HEK293 (cell line): Measurements from ENCODE around the gene PFN2.

Experiments used
- CTCF ChIA-PET: fragments of 350-600 bp; formaldehyde crosslinking; extraction: SDS; loops from one replicate; lab custom pipeline; 2021; ENCODE audit warnings: antibody characterized with exemption; lab: Yijun Ruan, JAX
- POLR2A ChIA-PET: fragments of 300-600 bp; formaldehyde crosslinking; extraction: SDS; loops from one replicate; lab custom pipeline; 2020; ENCODE audit warnings: antibody characterized with exemption, inconsistent platforms; lab: Yijun Ruan, JAX
- H3K27ac ChIP-seq: fragments of 200-500 bp; sonication (Bioruptor generic); 2 replicates; pipeline ENCODE4 v1.5.1; 2014; ENCODE audit warnings: low read depth, low read length, control low read depth, inconsistent platforms; ENCODE audit errors: extremely low read depth
- H3K36me3 ChIP-seq, 2 experiments: fragments of 200-500 bp in 1 of 2; sonication (Bioruptor generic) in 1 of 2; 1 replicate in 1 of 2; 2 replicates in 1 of 2; pipeline ENCODE4 v1.5.1; 2014 to 2017; ENCODE audit warnings: inconsistent platforms in 2 of 2, low read length in 2 of 2; ENCODE audit not compliant: control insufficient read depth in 2 of 2, insufficient read depth in 1 of 2
- H3K4me1 ChIP-seq: fragments of 200-500 bp; sonication (Bioruptor generic); 2 replicates; pipeline ENCODE4 v1.5.1; 2014; ENCODE audit warnings: mild to moderate bottlenecking, low read length, inconsistent platforms; ENCODE audit not compliant: control insufficient read depth, insufficient read depth
- H3K4me3 ChIP-seq: 2 replicates; pipeline ENCODE4 v1.5.1; 2011; ENCODE audit warnings: low read depth, mild to moderate bottlenecking, control low read depth, low read length, moderate library complexity
- H3K9me3 ChIP-seq: fragments of 200-500 bp; sonication (Bioruptor generic); 2 replicates; pipeline ENCODE4 v1.5.1; 2014; ENCODE audit warnings: low read depth, low read length, inconsistent platforms; ENCODE audit not compliant: control insufficient read depth, insufficient read depth
- CTCF ChIP-seq: fragments of 450-650 bp; formaldehyde crosslinking; IDR thresholded peaks from 2 replicates; pipeline ENCODE4 v1.5.1; 2016; ENCODE audit warnings: missing biosample characterization, missing genetic modification characterization
- GFI1B ChIP-seq: fragments of 450-650 bp; formaldehyde crosslinking; IDR thresholded peaks from 2 replicates; pipeline ENCODE4 v1.5.1; 2016; ENCODE audit warnings: missing biosample characterization, missing genetic modification characterization
- GLI2 ChIP-seq: fragments of 450-650 bp; formaldehyde crosslinking; IDR thresholded peaks from 2 replicates; pipeline ENCODE4; 2017; ENCODE audit warnings: missing biosample characterization, missing genetic modification characterization, low read depth, borderline replicate concordance
- HIC1 ChIP-seq: fragments of 450-650 bp; formaldehyde crosslinking; IDR thresholded peaks from 2 replicates; pipeline ENCODE4 v1.5.1; 2016; ENCODE audit warnings: missing biosample characterization, missing genetic modification characterization
- MZF1 ChIP-seq: fragments of 450-650 bp; formaldehyde crosslinking; IDR thresholded peaks from 2 replicates; pipeline ENCODE4 v1.5.1; 2017; ENCODE audit warnings: missing biosample characterization, missing genetic modification characterization, borderline replicate concordance
- PRDM10 ChIP-seq: fragments of 450-650 bp; formaldehyde crosslinking; IDR thresholded peaks from 2 replicates; pipeline ENCODE4 v1.5.1; 2016; ENCODE audit warnings: missing biosample characterization, missing genetic modification characterization
- SP2 ChIP-seq: fragments of 450-650 bp; formaldehyde crosslinking; IDR thresholded peaks from 2 replicates; pipeline ENCODE4 v1.5.1; 2016; ENCODE audit warnings: missing biosample characterization, missing genetic modification characterization
- ZBTB26 ChIP-seq: fragments of 450-650 bp; formaldehyde crosslinking; optimal IDR thresholded peaks from 2 replicates; pipeline ENCODE3; 2016; ENCODE audit warnings: missing biosample characterization, mild to moderate bottlenecking, missing genetic modification characterization
- ZBTB49 ChIP-seq: fragments of 450-650 bp; formaldehyde crosslinking; IDR thresholded peaks from 2 replicates; pipeline ENCODE4 v1.5.1; 2016; ENCODE audit warnings: missing biosample characterization, missing genetic modification characterization, low read depth
- ZFP41 ChIP-seq: fragments of 450-650 bp; formaldehyde crosslinking; IDR thresholded peaks from 2 replicates; pipeline ENCODE4 v1.5.1; 2016; ENCODE audit warnings: missing biosample characterization, missing genetic modification characterization, borderline replicate concordance
- ZFP69B ChIP-seq: fragments of 450-650 bp; formaldehyde crosslinking; IDR thresholded peaks from 2 replicates; pipeline ENCODE4 v1.5.1; 2016; ENCODE audit warnings: missing biosample characterization, missing genetic modification characterization
- ZNF121 ChIP-seq: fragments of 450-650 bp; formaldehyde crosslinking; IDR thresholded peaks from 2 replicates; pipeline ENCODE4 v1.5.1; 2016; ENCODE audit warnings: missing biosample characterization, missing genetic modification characterization
- ZNF133 ChIP-seq: fragments of 450-650 bp; formaldehyde crosslinking; IDR thresholded peaks from 2 replicates; pipeline ENCODE4 v1.5.1; 2016; ENCODE audit warnings: missing biosample characterization, missing genetic modification characterization
- ZNF23 ChIP-seq: fragments of 450-650 bp; formaldehyde crosslinking; IDR thresholded peaks from 2 replicates; pipeline ENCODE4 v1.5.1; 2016; ENCODE audit warnings: missing biosample characterization, missing genetic modification characterization, borderline replicate concordance
- ZNF248 ChIP-seq: fragments of 450-650 bp; formaldehyde crosslinking; IDR thresholded peaks from 2 replicates; pipeline ENCODE4 v1.5.1; 2017; ENCODE audit warnings: missing biosample characterization, missing genetic modification characterization
- ZNF266 ChIP-seq: fragments of 450-650 bp; formaldehyde crosslinking; IDR thresholded peaks from 2 replicates; pipeline ENCODE4 v1.5.1; 2016; ENCODE audit warnings: missing biosample characterization, missing genetic modification characterization, low read depth
- ZNF416 ChIP-seq: fragments of 450-650 bp; formaldehyde crosslinking; IDR thresholded peaks from 2 replicates; pipeline ENCODE4 v1.5.1; 2016; ENCODE audit warnings: missing biosample characterization, missing genetic modification characterization
- ZNF549 ChIP-seq: fragments of 450-650 bp; IDR thresholded peaks from 2 replicates; pipeline ENCODE4 v1.5.1; 2018; ENCODE audit warnings: missing biosample characterization, missing genetic modification characterization, mild to moderate bottlenecking, inconsistent platforms, moderate library complexity
- ZNF621 ChIP-seq: fragments of 450-650 bp; formaldehyde crosslinking; IDR thresholded peaks from 2 replicates; pipeline ENCODE4 v1.5.1; 2017; ENCODE audit warnings: missing biosample characterization, missing genetic modification characterization
- ZNF654 ChIP-seq: fragments of 450-650 bp; formaldehyde crosslinking; IDR thresholded peaks from 2 replicates; pipeline ENCODE4 v1.5.1; 2016; ENCODE audit warnings: low read depth, missing biosample characterization, missing genetic modification characterization
- ZNF677 ChIP-seq: fragments of 450-650 bp; IDR thresholded peaks from 2 replicates; pipeline ENCODE4 v1.5.0; 2018; ENCODE audit warnings: missing biosample characterization, mild to moderate bottlenecking, missing genetic modification characterization, moderate library complexity
- ZNF701 ChIP-seq: fragments of 450-650 bp; formaldehyde crosslinking; IDR thresholded peaks from 2 replicates; pipeline ENCODE4 v1.5.1; 2016; ENCODE audit warnings: missing biosample characterization, missing genetic modification characterization
- ZNF768 ChIP-seq: fragments of 450-650 bp; formaldehyde crosslinking; IDR thresholded peaks from 2 replicates; pipeline ENCODE4 v1.5.1; 2018; ENCODE audit warnings: missing biosample characterization, mild to moderate bottlenecking, missing genetic modification characterization
- ZNF791 ChIP-seq: fragments of 450-650 bp; formaldehyde crosslinking; IDR thresholded peaks from 2 replicates; pipeline ENCODE4 v1.5.1; 2016; ENCODE audit warnings: missing biosample characterization, missing genetic modification characterization
- ZXDB ChIP-seq: fragments of 450-650 bp; formaldehyde crosslinking; IDR thresholded peaks from 2 replicates; pipeline ENCODE4 v1.5.1; 2016; ENCODE audit warnings: missing biosample characterization, missing genetic modification characterization

The PFN2 gene

GRCh38 chr3:149936812-149937230 lies 33.9 kb downstream of the PFN2 start (continued):
- TF ChIP-seq ZBTB49 (tag by site-specific recombination) (no peak), ZNF248 (tag by site-specific recombination) (no peak), ZNF121 (no peak), CTCF (tag by site-specific recombination) (peak; percentile 66), ZNF416 (tag by site-specific recombination) (no peak), ZNF791 (no peak), MZF1 (tag by site-specific recombination) (peak; percentile 96), ZNF133 (tag by site-specific recombination) (no peak), ZNF654 (tag by site-specific recombination) (peak; percentile 74), ZFP69B (no peak), GFI1B (no peak), ZNF768 (no peak), GLI2 (tag by site-specific recombination) (no peak), PRDM10 (no peak), ZNF549 (tag by site-specific recombination) (no peak)
- TF ChIP-seq, all 188 proteins: peak for 4

GRCh38 chr3:149934524-149934923 lies 36.2 kb downstream of the PFN2 start:
- Histone ChIP-seq H3K27ac (no peak overlapping the region), H3K9me3 (no peaks in the 10 kb centered on the region), H3K4me1 (no peaks in the 10 kb centered on the region), H3K36me3 (no peaks in the 10 kb centered on the region), H3K4me3 (no peak overlapping the region)
- CTCF ChIA-PET: interaction anchor here (0.7 kb wide), 1 partner anchor 144 kb away, joined by 3 read pairs; no protein-coding TSS in a partner anchor
- POLR2A ChIA-PET: no interaction called here
- TF ChIP-seq ZNF23 (tag by site-specific recombination) (no peak), ZBTB26 (no peak), ZXDB (tag by site-specific recombination) (no peak), HIC1 (tag by site-specific recombination) (no peak), ZNF266 (tag by site-specific recombination) (no peak), ZNF677 (tag by site-specific recombination) (no peak), ZNF701 (tag by site-specific recombination) (no peak), ZBTB49 (tag by site-specific recombination) (no peak), SP2 (no peak), ZFP41 (tag by site-specific recombination) (no peak), ZNF621 (no peak)
